Activated CD4-positive, alpha-beta T cell treated with anti-CD3 and anti-CD28 coated beads for 48 hours (primary cell): ENCODE measurements around the gene RNASE11.
"Not testable (repeated sequence)": the region's sequence is repeated elsewhere in the genome, so short reads cannot be mapped to it uniquely, and the experiment has no call there.

ENCODE experiments used
- DNase-seq: peaks from one replicate; pipeline ENCODE4 v3.0.0-alpha.2; 2020

Gene RNASE11

GRCh38 chr14:20613094-20614037 lies 25.6 kb upstream of the RNASE11 start:
- DNase-seq, result peak; percentile 91

GRCh38 chr14:20612403-20612802 lies 24.6 kb upstream of the RNASE11 start:
- no peak for DNase-seq

- no peak for DNase-seq
Measured at GRCh38 chr14:20611277-20611676, 23.5 kb upstream of the RNASE11 start.

- DNase-seq, result peak; percentile 92
Measured at GRCh38 chr14:20610002-20610765, 22.4 kb upstream of the RNASE11 start.

- DNase-seq, result peak; percentile 68
Measured at GRCh38 chr14:20609215-20610001, 21.6 kb upstream of the RNASE11 start.

GRCh38 chr14:20608383-20609110 lies 20.7 kb upstream of the RNASE11 start:
- no peak for DNase-seq

GRCh38 chr14:20607617-20608016 lies 19.8 kb upstream of the RNASE11 start:
- no peak for DNase-seq

GRCh38 chr14:20606902-20607242 lies 19.1 kb upstream of the RNASE11 start:
- DNase-seq, result no peak

GRCh38 chr14:20606190-20606901 lies 18.5 kb upstream of the RNASE11 start:
- DNase-seq, result no peak

GRCh38 chr14:20603813-20604690 lies 16.3 kb upstream of the RNASE11 start:
- no peak for DNase-seq

GRCh38 chr14:20602583-20602982 lies 14.8 kb upstream of the RNASE11 start:
- DNase-seq, result no peak

GRCh38 chr14:20601522-20601921 lies 13.7 kb upstream of the RNASE11 start:
- no peak for DNase-seq

GRCh38 chr14:20597108-20597507 lies 9.3 kb upstream of the RNASE11 start:
- no peak for DNase-seq

- not testable (repeated sequence) for DNase-seq
Measured at GRCh38 chr14:20595726-20596125, 7.9 kb upstream of the RNASE11 start.

- no peak for DNase-seq
Measured at GRCh38 chr14:20592574-20592973, 4.8 kb upstream of the RNASE11 start.

GRCh38 chr14:20591235-20591634 lies 3.4 kb upstream of the RNASE11 start, which contains the start of gene RNASE12:
TSS of gene RNASE12 (minus strand) at chr14:20591376. CDS start at chr14:20590723, 653 bp downstream.
- DNase-seq, result no peak

GRCh38 chr14:20583908-20584307 lies 3.9 kb downstream of the RNASE11 start:
- DNase-seq, result no peak

- DNase-seq, result no peak
Measured at GRCh38 chr14:20583142-20583541, 4.7 kb downstream of the RNASE11 start.

GRCh38 chr14:20580242-20580641 lies 7.6 kb downstream of the RNASE11 start:
- DNase-seq, result no peak

GRCh38 chr14:20578784-20579502 lies 8.9 kb downstream of the RNASE11 start:
- DNase-seq, result no peak
